ENCODE measurements around the gene GRB2.

GRB2 gene

GRCh38 chr17:75388476-75389030 is 16.9 kb downstream of the GRB2 start:
- no peak overlapping the region for H3K4me2 ChIP-seq (ENCODE audit: low read length)

GRCh38 chr17:75387771-75388170 is 17.7 kb downstream of the GRB2 start:
- Histone ChIP-seq H3K27me3 (ENCODE audit: control insufficient read depth, insufficient read depth, low read length) (no peaks in the 10 kb centered on the region), H3K27ac (no peak overlapping the region), H3K36me3 (ENCODE audit: control insufficient read depth, insufficient read depth, low read length) (no peaks in the 10 kb centered on the region), H3K4me2 (ENCODE audit: low read length) (no peak overlapping the region), H3K4me3 (ENCODE audit: low read depth, low read length) (no peak overlapping the region), H3K79me2 (peaks cover 83% of the 10 kb centered on the region), H3K4me1 (peaks cover 9% of the 10 kb centered on the region), H3K9me3 (ENCODE audit: control insufficient read depth, low read length) (no peaks in the 10 kb centered on the region), H2AFZ (no peak overlapping the region), H3K9ac (no peak overlapping the region)
- TF ChIP-seq CTCF (IDR thresholded peaks at IDR 0.05) = no peak

More at GRCh38 chr17:75388476-75389030, 16.9 kb downstream of the GRB2 start:
- Histone ChIP-seq H3K79me2 (peaks cover 75% of the 10 kb centered on the region), H3K4me3 (ENCODE audit: low read depth, low read length) (no peak overlapping the region), H2AFZ (no peak overlapping the region), H3K36me3 (ENCODE audit: control insufficient read depth, insufficient read depth, low read length) (no peaks in the 10 kb centered on the region), H3K9ac (no peak overlapping the region), H3K27ac (no peak overlapping the region), H3K9me3 (ENCODE audit: control insufficient read depth, low read length) (no peaks in the 10 kb centered on the region), H3K4me1 (peaks cover 16% of the 10 kb centered on the region), H3K27me3 (ENCODE audit: control insufficient read depth, insufficient read depth, low read length) (no peaks in the 10 kb centered on the region)
- TF ChIP-seq CTCF (IDR thresholded peaks at IDR 0.05) = no peak

GRCh38 chr17:75386430-75386829 is 19.0 kb downstream of the GRB2 start:
- Histone ChIP-seq H3K36me3 (ENCODE audit: control insufficient read depth, insufficient read depth, low read length) (no peaks in the 10 kb centered on the region), H3K4me3 (ENCODE audit: low read depth, low read length) (no peak overlapping the region), H3K9ac (no peak overlapping the region), H3K9me3 (ENCODE audit: control insufficient read depth, low read length) (no peaks in the 10 kb centered on the region), H3K27me3 (ENCODE audit: control insufficient read depth, insufficient read depth, low read length) (no peaks in the 10 kb centered on the region), H3K27ac (no peak overlapping the region), H3K4me1 (peaks cover 6% of the 10 kb centered on the region), H2AFZ (no peak overlapping the region), H3K4me2 (ENCODE audit: low read length) (no peak overlapping the region), H3K79me2 (peaks cover 89% of the 10 kb centered on the region)
- TF ChIP-seq CTCF (IDR thresholded peaks at IDR 0.05) = no peak

GRCh38 chr17:75384751-75385150 is 20.7 kb downstream of the GRB2 start:
- Histone ChIP-seq H3K9ac (no peak overlapping the region), H3K4me3 (ENCODE audit: low read depth, low read length) (no peak overlapping the region), H3K36me3 (ENCODE audit: control insufficient read depth, insufficient read depth, low read length) (no peaks in the 10 kb centered on the region), H2AFZ (no peak overlapping the region), H3K9me3 (ENCODE audit: control insufficient read depth, low read length) (no peaks in the 10 kb centered on the region), H3K4me1 (peaks cover 3% of the 10 kb centered on the region), H3K27me3 (ENCODE audit: control insufficient read depth, insufficient read depth, low read length) (no peaks in the 10 kb centered on the region), H3K27ac (no peak overlapping the region), H3K79me2 (peaks cover 78% of the 10 kb centered on the region), H3K4me2 (ENCODE audit: low read length) (no peak overlapping the region)
- no peak for TF ChIP-seq CTCF (IDR thresholded peaks at IDR 0.05)

GRCh38 chr17:75383842-75384195 is 21.7 kb downstream of the GRB2 start:
- Histone ChIP-seq H3K27ac (no peak overlapping the region), H3K4me2 (ENCODE audit: low read length) (no peak overlapping the region), H3K27me3 (ENCODE audit: control insufficient read depth, insufficient read depth, low read length) (no peaks in the 10 kb centered on the region), H3K4me3 (ENCODE audit: low read depth, low read length) (no peak overlapping the region), H3K9ac (no peak overlapping the region), H3K9me3 (ENCODE audit: control insufficient read depth, low read length) (no peaks in the 10 kb centered on the region), H3K4me1 (peaks cover 4% of the 10 kb centered on the region), H3K79me2 (peaks cover 75% of the 10 kb centered on the region), H3K36me3 (ENCODE audit: control insufficient read depth, insufficient read depth, low read length) (no peaks in the 10 kb centered on the region), H2AFZ (no peak overlapping the region)
- no peak for TF ChIP-seq CTCF (IDR thresholded peaks at IDR 0.05)
